ENCODE results near the gene MT1E.
A peak's percentile ranks its signal among the peaks of the same experiment; 100 is the strongest.

DNA sequence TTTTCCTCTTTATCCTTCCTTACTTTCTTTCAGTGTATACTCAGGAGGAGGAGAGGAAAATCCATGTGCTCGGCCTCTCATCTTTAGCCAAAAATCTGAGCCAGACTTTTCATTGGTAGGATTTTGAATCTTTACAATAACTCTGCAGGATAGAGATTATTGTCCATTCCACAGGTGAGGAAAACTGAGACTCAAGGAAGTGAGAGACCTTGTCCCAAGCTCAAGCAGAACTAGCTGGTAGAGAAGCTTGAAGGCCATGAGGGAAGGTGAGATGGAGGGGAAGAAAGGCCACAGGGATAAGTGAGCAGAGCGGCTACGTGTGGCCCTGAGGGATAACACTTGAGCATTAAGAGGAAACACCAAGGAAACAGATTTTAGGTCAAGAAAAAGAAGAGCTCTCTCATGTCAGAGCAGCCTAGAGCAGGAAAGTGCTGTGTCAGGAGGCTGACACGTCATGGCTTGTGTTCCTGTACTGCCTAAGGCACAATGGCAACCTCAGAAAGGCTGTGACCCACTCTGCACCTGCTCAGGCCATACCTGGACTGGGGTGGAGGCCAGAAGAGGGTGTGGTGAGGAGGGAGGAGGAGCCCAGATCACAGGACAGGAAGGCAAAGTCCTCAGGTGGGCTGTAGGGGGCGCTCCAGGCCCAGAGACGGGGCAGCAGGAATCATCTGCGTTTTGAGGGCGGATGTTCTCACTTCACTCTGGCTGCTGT is 48.8 kb upstream of the MT1E start:
- TF ChIP-seq, protein P1, sequence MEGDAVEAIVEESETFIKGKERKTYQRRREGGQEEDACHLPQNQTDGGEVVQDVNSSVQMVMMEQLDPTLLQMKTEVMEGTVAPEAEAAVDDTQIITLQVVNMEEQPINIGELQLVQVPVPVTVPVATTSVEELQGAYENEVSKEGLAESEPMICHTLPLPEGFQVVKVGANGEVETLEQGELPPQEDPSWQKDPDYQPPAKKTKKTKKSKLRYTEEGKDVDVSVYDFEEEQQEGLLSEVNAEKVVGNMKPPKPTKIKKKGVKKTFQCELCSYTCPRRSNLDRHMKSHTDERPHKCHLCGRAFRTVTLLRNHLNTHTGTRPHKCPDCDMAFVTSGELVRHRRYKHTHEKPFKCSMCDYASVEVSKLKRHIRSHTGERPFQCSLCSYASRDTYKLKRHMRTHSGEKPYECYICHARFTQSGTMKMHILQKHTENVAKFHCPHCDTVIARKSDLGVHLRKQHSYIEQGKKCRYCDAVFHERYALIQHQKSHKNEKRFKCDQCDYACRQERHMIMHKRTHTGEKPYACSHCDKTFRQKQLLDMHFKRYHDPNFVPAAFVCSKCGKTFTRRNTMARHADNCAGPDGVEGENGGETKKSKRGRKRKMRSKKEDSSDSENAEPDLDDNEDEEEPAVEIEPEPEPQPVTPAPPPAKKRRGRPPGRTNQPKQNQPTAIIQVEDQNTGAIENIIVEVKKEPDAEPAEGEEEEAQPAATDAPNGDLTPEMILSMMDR (conservative IDR thresholded peaks at IDR 0.05 in 1 of 2, IDR thresholded peaks at IDR 0.05 in 1 of 2; ENCODE audit: low read depth in 1 of 2, low read length in 2 of 2) = peak; percentile 69 to 79
- TF ChIP-seq EZH2 (IDR thresholded peaks at IDR 0.05; ENCODE audit: low read length, missing control alignments) = no peak
